Measurements from ENCODE around the gene ADORA1. TPM values are rescaled to one million over a fixed set of nuclear protein-coding genes. Genes with fewer than 3 reads are reported as not detected.

Gene ADORA1
- polyA plus RNA-seq, 4 donors, result 1.6 to 6.8 (median 4.4) TPM

- DNase-seq (ENCODE audit: low read depth in 4 of 4, low spot score in 3 of 4), result no peak
Measured at GRCh38 chr1:203138066-203138465, 10.5 kb downstream of the ADORA1 start.

- DNase-seq (ENCODE audit: low read depth in 4 of 4, low spot score in 3 of 4), result no peak
Measured at GRCh38 chr1:203139976-203140475, 12.5 kb downstream of the ADORA1 start.

GRCh38 chr1:203140743-203141520 is 13.4 kb downstream of the ADORA1 start:
- DNase-seq (ENCODE audit: low read depth in 4 of 4, low spot score in 3 of 4), result no peak

DNA sequence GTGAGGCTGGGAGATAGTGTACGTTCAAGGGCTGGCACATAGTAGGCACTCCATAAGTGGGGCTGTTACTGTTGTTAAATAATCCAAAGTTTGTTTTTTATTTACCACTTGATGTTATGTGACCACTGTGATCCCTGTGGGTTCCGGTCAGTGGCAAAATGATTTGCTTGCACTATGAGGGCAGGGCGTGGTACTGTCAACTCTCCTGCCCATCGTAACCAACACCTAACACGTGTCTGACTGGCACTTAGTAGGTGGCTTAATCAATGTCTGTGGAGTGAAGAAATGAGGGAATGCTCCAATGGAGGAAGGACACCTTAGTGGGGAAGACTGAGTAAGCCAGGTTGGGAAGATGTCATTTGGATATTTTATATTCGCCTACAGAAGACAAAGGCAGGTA is 14.6 kb downstream of the ADORA1 start:
- no peak for DNase-seq (ENCODE audit: low read depth in 4 of 4, low spot score in 3 of 4)

DNA sequence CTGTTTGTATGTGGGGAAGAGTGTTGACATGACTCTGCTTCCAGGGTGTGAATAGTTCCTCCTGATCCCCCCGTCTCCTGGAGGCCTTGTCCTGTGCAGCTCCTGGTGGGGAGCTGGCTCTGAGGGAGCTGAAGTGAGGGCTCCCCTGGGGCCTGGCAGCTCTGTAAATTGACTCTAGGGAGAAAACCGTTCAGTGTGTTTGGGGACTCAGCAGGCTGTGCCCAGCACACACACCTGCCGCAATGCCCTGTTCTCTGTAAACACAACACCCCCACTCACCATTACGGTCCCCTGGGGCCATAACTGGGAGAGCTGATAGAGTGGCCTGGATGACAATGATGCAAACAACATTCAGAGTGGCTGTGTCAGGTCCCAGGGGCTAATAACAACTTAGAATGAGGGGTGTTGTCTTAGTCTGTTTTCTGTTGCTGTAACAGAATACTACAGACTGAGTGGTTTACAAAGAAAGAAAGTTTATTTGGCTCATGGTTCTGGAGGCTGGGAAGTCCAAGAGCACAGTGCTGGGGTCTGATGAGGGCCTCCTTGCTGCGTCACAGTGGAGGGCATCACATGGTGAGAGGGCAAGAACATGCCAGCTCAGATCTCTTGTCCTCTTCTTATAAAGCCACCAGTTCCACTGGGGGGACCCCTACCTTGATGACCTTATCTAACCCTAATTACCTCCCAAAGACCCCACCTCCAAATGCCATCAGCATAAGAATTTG is 15.3 kb downstream of the ADORA1 start:
- DNase-seq (ENCODE audit: low read depth in 4 of 4, low spot score in 3 of 4), result no peak

GRCh38 chr1:203143641-203144040 is 16.1 kb downstream of the ADORA1 start:
- DNase-seq (ENCODE audit: low read depth in 4 of 4, low spot score in 3 of 4), result no peak

DNA sequence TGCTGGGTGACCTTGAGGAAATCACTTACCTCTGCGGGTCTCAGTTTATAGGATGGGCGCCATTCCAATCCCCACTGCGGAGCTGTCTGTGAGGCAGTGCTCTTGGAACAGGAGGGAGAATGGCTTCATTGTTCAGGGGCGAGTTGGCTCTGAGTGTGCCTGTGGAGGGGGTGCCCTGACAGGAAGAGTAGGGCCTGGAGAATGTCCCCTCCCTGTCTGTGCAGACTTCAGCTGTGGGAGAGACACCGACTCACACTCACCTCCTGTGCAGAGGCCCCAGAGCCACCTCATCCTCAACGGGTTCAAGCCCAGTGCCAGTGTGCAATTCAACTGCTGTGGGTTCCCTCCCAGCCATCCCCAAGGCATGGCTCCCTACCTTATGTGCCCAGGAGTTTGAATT is 17.1 kb downstream of the ADORA1 start:
- no peak for DNase-seq (ENCODE audit: low read depth in 4 of 4, low spot score in 3 of 4)

- DNase-seq (ENCODE audit: low read depth in 4 of 4, low spot score in 3 of 4), result no peak
Measured at GRCh38 chr1:203145321-203146041, 18.0 kb downstream of the ADORA1 start.

GRCh38 chr1:203146042-203146369 is 18.5 kb downstream of the ADORA1 start:
- no peak for DNase-seq (ENCODE audit: low read depth in 4 of 4, low spot score in 3 of 4)

GRCh38 chr1:203146537-203146936 is 19.0 kb downstream of the ADORA1 start:
- no peak for DNase-seq (ENCODE audit: low read depth in 4 of 4, low spot score in 3 of 4)

DNA sequence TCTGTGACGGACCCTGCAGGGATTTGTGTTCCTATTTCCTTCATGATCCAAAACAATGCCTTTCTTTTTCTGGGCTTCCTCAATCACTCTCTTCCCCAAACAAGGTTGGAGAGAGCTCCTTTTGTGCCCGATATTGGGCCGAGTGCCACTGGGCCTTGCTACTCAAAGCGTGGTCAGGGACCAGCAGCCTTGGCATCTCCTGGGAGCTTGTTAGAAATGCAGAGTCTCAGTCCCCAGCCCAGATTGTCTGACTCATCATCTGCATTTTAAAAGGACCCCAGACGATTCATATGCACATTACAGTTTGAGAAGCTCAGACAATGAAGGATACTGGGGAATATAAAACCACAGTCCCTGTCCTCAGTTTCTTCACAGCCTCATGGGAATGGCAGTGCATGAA is 19.9 kb downstream of the ADORA1 start:
- no peak for DNase-seq (ENCODE audit: low read depth in 4 of 4, low spot score in 3 of 4)

DNA sequence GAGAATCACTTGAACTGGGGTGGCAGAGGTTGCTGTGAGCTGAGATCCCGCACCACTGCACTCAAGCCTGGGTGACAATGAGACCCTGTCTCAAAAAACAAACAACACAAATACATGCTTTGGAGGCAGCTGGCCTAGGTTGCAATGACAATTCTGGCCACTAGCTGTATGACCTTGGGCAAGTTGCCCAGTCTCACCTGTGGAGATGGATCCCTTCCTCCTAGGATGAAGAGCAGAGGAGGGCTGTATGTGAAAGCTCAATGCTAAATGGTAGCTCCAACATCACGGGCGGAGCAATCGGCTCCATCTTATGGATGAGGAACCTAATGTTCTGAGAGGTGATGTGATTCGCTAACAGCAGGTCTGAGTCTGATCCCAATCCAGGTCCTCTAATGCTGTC is 20.6 kb downstream of the ADORA1 start:
- no peak for DNase-seq (ENCODE audit: low read depth in 4 of 4, low spot score in 3 of 4)

DNA sequence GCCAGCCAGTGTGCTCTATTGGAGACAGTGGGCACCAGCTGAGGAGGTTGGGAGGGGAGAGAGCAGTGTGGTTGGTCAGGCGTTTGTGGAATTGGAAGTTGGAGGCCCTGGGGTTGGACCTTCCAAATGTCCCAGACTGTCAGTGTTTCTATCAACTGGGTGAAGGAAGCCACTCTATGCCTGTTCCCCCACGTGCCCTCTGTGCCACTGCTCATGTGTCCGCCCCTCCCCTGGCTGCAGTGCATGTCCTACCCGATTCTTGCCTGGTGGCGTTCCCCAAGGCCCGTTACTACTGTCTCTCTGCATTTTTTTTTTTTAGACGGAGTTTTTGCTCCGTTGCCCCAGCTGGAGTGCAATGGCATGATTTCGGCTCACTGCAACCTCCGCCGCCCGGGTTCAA is 21.1 kb downstream of the ADORA1 start:
- no peak for DNase-seq (ENCODE audit: low read depth in 4 of 4, low spot score in 3 of 4)

- no peak for DNase-seq (ENCODE audit: low read depth in 4 of 4, low spot score in 3 of 4)
Measured at GRCh38 chr1:203149188-203149840, 21.8 kb downstream of the ADORA1 start.

DNA sequence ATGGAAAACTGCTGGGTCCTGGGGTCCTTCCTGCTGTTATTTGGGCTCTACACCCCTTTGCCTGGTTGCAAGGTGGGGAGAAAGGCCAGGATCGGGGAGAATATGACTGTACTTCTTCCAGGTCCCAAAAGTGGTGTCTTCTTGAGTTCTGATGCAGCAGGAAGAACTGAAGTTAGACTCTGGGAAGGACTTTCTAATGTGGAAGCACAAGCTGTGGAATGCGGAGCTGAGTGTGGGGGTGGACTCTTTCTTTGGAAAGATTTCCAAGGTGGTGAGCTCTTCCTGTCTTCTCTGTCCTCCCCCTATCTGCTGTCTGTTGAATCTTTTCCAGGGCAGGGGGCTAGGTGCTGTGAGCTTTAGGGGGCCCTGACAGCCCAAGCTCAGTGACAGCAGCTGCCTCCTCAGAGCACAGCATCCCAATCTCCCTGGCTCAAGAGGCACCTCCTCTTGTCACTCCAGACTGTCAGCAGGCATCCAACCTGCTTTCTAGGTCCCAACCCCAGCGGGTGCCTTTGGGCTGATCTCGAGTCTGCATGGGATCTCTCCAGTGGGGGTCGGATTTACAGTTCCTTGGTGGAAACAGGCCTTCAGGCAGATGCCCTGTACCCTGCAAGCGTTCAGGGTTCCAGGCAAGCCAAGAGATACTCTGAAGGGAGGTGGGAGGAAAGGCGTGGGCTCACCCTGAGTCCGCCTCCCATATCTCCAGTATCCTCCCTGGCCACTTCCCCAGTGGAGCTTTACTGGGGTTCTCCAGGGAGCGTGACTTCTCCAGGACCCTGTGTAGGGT is 23.2 kb downstream of the ADORA1 start:
- no peak for DNase-seq (ENCODE audit: low read depth in 4 of 4, low spot score in 3 of 4)

- DNase-seq (ENCODE audit: low read depth in 4 of 4, low spot score in 3 of 4), result no peak
Measured at GRCh38 chr1:203151362-203152157, 24.0 kb downstream of the ADORA1 start.

- peak in 1 of 4 donors; percentile 64 for DNase-seq (ENCODE audit: low read depth in 4 of 4, low spot score in 3 of 4)
Measured at GRCh38 chr1:203152158-203153034, 24.9 kb downstream of the ADORA1 start.
